Hepatocyte (in vitro differentiated cells): ENCODE results near the gene WWTR1.

ENCODE experiments used
- EZH2 ChIP-seq: fragments of 200-600 bp; sonication (generic); IDR thresholded peaks from 2 replicates; pipeline ENCODE4 v1.6.1; 2016; ENCODE audit warnings: antibody characterized with exemption, mild to moderate bottlenecking, borderline replicate concordance
- TF ChIP-seq, protein P1 (sequence below): fragments of 200-600 bp; sonication (generic); IDR thresholded peaks from 2 replicates; pipeline ENCODE4 v1.5.1; 2016; ENCODE audit warnings: antibody characterized with exemption, mild to moderate bottlenecking; ENCODE audit not compliant: poor library complexity

DNA sequence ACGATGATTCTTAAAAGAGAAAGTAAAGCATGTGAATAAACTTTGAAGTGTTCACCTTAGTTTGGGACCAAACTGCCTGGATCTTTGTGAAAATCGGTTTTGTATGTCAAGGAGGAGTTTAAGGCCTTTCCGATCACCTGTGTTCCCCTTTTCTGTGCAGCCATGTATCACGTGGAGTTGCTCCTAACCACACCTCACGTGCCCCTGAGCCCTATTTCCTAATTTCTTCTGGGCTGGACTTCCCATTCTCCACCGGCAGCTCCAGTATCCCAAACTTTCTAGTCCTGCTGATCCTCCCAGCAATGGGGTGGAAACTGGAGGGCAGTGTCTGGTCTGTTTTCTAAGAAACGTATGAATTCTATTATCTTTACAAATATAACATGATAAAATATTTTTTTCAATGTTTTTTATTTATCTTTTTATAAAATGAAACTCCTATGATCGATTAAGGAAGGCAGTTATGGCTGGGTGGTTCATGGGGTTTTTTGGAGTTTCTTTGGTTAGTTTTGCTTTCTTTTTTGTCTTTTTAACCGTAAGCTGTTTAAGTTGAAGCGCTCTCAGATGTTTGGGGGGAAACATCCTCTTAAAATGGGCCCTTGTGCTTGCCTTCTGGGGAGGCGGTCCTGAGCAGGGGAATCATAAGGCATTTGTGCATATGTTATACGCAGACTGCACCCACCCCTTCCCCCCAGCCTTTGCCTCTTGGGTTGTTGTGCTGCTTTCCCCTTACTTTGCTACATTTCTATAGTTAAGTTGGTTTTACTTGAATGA is 43.6 kb upstream of the WWTR1 start:
- TF ChIP-seq, protein P1, sequence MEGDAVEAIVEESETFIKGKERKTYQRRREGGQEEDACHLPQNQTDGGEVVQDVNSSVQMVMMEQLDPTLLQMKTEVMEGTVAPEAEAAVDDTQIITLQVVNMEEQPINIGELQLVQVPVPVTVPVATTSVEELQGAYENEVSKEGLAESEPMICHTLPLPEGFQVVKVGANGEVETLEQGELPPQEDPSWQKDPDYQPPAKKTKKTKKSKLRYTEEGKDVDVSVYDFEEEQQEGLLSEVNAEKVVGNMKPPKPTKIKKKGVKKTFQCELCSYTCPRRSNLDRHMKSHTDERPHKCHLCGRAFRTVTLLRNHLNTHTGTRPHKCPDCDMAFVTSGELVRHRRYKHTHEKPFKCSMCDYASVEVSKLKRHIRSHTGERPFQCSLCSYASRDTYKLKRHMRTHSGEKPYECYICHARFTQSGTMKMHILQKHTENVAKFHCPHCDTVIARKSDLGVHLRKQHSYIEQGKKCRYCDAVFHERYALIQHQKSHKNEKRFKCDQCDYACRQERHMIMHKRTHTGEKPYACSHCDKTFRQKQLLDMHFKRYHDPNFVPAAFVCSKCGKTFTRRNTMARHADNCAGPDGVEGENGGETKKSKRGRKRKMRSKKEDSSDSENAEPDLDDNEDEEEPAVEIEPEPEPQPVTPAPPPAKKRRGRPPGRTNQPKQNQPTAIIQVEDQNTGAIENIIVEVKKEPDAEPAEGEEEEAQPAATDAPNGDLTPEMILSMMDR: no peak
- no peak for TF ChIP-seq EZH2
